CD4-positive, alpha-beta T cell treated with Interleukin-15 for 4 hours (primary cell): ENCODE results near the gene PTDSS2.

Experiments
- DNase-seq: peaks from one replicate; pipeline ENCODE4 v3.0.0-alpha.2; 2020; ENCODE audit warnings: low spot score

PTDSS2 gene

DNA sequence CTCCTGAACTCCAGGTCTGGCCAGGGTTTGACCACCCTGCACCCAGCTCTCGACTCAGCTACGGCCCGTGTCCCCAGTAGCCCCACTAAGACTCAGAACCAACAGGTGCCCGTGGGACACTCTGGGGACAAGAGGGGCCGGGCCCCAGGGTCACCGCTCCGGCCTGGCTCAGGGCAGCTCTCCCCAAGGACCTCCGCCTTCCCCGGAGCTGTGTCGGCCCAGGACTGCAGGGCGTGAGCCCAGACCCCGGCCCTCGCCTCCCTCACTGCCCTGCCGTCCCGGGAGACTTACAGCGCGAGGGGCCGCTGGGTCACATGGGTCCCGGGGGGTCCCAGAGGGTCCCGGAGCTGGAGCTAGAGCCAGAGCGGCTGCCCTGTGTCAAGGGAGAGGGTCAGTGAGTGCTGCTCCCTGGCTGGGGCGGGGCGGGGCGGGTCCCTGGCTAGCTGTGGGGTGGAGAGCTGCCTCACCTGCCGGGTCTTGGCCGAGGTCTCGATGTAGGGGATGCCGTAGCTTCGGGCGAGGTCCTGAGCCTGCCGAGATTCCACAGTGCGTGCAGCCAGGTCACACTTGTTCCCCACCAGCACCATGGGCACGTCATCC, 83.0 kb downstream of the PTDSS2 start:
- DNase-seq: no peak

DNA sequence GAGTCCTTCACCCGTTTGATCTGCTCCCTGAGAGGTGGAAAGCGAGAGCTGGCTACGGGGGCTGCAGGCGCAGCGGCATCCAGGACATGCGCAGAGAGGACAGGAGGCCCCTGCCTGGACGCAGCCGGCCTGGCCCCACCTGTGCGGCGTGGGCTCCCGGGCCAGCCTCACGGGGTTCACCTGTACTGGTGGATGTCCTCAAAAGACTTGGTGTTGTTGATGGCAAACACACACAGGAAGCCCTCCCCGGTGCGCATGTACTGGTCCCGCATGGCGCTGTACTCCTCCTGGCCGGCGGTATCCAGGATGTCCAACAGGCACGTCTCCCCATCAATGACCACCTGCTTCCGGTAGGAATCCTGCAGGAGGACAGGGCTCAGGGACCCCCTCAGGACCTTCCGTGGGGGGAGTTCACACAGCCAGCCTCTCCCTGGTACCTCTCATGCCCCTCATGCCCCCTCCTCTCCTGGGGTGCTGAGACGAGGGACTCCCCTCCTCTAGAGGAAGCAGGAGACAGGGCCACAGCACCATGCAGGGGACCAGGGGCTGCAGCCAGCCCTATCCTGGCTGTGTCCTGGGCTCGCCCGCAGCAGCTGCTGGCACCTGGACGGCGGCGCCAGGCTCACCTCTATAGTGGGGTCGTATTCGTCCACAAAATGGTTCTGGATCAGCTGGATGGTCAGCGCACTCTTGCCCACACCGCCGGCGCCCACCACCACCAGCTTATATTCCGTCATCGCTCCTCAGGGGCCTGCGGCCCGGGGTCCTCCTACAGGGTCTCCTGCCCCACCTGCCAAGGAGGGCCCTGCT, 83.7 kb downstream of the PTDSS2 start:
- no peak for DNase-seq

DNA sequence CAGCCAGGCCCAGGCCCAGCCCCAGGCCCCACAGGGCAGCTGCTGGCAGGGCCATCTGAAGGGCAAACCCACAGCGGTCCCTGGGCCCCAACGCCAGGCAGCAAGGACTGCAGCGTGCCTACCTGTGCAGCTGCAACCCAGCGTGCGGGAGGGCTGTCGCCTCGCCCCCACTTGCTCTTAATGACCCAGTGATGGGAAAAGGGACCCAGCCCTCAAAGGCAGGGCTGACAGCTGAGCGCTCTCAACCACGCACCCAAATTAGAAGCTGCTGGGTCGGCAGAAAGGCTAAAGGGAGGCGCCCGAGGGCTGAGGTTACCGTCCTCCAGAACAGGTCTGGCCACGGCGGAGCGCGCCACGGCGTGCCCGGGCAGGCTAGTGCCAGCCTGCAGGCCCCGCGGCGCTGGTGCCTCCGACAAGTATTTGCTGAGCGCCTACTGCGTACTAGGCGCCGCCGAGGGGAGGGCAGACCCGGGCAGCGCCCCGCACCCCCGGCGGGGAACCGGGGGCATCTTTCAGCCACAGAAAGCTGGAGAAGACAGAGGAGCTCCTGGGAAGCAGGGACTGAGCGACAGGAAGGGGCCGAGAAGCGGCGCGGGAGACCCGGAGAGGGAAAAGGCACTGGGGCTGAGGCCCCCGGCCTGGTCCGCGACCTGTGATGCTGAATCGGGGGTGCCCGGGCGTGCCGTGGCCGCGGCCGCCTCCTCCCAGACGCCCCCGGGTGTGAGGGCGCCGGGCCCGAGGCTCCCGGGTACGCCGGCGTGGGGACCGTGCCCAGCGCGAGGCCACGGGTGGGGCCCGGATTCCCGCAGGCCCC, 84.5 kb downstream of the PTDSS2 start:
- DNase-seq: peak; percentile 25

DNA sequence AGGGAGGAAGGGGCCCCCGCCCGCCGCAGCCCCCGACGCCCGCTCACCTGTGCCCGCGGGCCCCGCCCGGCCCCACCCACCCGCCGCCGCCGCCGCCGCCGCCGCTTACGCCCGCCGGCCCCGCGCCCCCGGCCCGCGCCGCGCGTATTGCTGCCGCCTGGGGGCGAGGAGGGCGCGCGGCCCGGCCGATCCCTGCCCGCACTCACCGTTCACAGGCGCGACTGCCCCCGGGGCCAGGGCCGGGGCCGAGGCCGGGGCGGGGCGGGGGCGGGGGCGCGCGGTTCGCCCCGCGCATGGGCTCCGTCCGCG, 85.1 kb downstream of the PTDSS2 start:
- DNase-seq: no peak

DNA sequence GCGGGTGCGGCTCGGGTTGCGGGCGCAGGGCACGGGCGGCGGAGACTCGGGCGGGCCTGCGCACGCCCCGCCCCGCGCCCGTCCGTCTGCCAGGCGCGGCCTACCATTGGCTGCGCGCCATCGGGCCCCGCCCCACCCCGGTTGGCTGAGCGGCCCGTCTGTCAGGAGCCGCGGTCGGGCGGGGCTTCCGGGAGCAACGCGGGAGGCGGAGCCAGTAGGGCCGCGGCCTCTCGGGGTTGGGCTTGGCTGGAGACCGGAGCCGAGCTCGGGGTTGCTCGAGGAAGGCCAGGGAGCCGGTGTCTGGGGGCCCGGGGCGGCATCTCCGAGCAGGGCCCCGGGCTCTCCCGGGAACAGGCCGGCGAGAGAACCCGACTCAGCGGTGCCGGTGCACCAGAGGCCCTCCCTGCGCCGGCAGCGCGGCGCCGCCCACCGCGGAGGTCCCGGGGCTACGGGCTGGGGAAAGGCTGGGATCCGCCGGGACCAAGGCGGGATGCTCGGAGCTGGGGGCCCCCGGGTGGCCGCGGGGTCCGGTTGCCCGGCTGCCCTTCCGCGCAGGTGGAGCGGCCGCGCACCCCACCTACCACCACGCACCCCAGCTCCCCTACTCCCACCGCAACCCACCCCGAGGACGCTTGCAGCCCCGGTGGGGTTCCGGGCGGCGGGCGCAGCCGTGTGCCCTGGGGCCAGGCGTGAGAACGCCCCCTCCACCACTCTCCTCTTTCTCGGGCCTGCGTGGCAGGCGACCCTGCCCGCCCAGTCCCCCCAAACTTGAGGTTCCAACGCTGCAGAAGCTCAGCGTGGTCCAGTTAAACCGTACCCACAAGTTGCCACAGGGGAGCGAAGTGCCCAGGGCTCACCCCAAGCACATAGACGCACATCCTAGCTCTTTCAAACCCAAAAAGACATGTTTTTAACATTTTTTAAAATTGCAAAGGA, 85.7 kb downstream of the PTDSS2 start, which contains the start of gene HRAS:
Gene HRAS, minus strand, starts transcription at position 58 of the 936 bp plus-strand sequence.
- peak; percentile 96 for DNase-seq

DNA sequence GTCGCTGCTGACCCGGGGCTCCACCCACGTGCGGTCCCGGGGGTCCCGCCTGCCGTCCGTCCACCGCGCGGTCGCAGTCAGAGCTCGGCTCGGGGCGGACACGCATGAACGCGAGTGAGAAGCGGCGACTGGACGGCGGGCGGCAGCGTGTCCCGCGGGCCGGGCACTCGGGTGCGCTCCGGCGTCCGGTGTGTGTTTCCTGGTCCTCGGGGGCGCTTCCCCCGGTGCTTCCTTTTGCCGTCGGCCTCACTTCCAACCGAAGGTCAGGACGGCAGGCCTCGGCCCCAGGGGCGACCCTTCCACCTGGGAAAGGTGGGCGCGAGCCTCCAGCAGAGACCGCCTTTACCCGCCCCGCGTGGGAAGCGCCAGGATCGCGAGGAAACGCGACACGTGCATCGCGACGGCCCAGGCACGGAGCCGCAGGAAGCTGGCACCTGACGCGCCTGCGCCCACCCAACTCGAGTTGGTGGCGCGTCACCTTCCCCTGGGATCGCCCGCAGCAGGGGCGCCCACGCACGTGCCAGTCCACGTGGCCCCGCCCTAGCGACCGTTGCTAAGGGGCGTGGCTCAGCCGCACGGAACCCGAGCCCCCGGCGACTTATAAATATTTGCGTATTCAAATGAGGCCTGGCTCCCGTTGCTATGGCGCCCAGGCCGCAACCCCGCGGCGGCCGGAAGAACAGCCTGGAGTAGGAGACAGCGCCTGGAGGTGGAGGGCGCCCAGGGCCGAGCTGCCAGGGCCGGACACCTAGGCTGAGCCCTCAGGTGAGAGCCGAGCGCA, 87.0 kb downstream of the PTDSS2 start, which contains the start of gene LRRC56:
Gene LRRC56, plus strand, starts transcription at position 687 of the 781 bp plus-strand sequence. CDS start 3,158 bp downstream, outside the sequence.
- peak; percentile 96 for DNase-seq

DNA sequence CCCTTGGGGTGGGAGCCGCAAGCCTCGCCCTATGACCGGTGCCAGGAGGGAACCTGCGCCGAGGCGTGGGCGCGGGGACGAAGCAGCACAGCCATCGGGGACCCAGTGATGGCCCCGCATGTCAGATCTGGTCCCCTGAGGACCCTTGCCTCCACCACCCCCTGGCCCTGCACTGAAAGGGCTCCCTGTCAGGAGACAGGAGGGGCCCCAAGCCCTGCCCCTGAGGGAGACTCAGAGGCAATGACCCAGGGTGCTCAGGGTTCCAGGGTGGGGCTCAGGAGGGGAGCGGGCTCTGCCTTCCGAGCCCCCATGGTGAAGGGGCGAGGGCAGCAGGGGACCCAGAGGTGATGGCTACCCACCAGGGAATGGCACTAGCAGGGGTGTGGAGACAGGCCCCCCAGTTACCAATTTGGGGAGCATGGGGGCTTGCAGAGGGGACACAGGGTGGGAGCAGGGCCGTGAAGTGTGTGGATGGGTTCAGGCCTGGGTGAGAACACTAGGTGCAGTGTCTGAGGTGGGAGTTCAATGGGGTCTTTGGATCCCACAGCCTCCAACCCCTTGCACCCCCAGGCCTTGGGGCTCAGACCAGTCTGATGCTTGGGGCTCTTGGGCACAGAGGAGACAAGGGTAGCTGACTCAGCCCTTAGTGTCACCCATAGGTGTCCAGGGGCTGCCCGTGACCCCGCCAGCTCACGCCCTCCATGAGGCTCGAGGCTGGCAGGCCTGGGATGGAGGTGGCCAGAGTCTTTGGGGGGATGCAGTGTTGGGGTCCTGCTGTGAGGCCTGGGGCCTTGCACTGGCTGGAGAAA, 87.7 kb downstream of the PTDSS2 start:
- DNase-seq: no peak

DNA sequence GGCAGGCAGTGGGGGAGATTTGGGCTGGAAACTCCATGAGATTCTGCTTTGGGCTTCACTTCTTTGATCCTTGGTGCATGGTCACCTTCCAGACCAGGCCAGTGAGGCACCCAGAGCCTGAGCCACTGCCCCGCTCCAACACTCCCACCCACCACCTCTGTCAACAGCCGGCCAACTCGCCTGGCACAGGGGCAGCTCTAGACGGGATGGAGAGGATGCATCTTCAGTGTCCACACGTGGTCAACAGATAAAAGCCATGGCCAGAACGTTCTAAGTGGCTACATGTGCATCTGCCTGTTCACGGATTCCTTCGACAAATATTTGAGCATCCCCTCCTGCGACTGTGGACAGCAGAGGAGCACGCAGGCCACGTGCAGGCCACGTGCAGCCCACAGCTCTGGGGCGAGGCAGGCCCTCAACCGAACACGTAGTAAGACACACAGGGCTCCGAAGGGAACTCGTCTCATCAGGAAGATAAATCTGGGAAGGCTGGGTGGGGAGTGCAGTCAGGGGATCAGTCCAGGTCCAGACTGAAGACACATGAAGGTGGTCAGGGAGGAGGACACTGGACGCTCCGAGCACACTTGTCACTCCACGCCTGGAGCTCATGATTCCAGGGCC, 88.5 kb downstream of the PTDSS2 start:
- DNase-seq: no peak

DNA sequence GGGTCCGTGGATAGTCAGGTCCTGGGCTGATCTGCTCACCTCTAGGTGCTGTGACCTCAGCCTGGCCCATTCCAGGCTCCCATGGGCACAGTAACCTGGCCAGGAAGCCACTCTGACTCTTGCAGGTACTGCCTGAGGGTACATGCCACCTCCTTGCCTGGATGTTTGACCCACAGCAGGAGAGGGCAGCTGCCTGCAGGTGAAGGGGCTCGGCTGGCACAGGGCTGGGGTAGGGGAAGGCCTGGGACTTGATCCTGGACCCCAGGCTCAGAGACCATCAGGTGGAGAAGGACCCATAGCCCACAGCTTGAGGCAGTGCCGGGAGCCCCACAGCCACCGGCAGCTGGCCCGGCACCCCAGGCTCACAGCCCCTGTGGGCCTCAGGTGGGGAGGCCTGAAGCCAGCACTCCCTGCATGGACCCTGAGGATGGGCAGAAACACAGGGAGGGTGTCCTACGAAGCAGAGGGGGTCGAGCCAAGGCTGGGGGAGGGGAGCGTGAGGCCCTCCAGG, 89.9 kb downstream of the PTDSS2 start:
- DNase-seq: no peak
